K562 (cell line): Measurements from ENCODE around the gene ADIPOR2. TPM values are rescaled to one million over a fixed set of nuclear protein-coding genes. Genes with fewer than 3 reads are reported as not detected.

Source experiments
- ATAC-seq: fragments of 200-7000 bp; cut with Tn5 transposase; 3 replicates; pipeline ENCODE4 v1.9.1; 2020; ENCODE audit warnings: moderate library complexity
- BruUV-seq: library from RNA; stranded (reverse); fragments of 400-500 nt; replicated peaks from 2 replicates; lab custom pipeline; 2021; lab: Mats Ljungman, UMichigan
- CTCF ChIA-PET: fragments of 300-600 bp; formaldehyde crosslinking; extraction: SDS; loops from one replicate; lab custom pipeline; 2021; ENCODE audit warnings: low intra/inter-chr PET ratio; lab: Yijun Ruan, JAX
- POLR2A ChIA-PET: fragments of 300-600, 350-650 bp; sonication (Branson Sonifier 250); formaldehyde crosslinking; extraction: SDS; loops from one replicate; lab custom pipeline; 2021; ENCODE audit warnings: antibody characterized with exemption, inconsistent platforms; lab: Yijun Ruan, JAX
- DNase-seq, 4 experiments: peaks; one replicate each; pipeline versions ENCODE4 v3.0.0 to v3.0.0-alpha.2; 2011 to 2018; ENCODE audit warnings: low spot score in 3 of 4, mixed read lengths in 3 of 4; ENCODE audit errors: extremely low read depth in 1 of 4
- FAIRE-seq: peaks from 2 replicates; lab custom pipeline; 2011; peaks lifted over from hg19 to GRCh38; lab: Jason Lieb, UNC
- H2AFZ ChIP-seq: 2 replicates; pipeline ENCODE4 v1.6.0; 2011; ENCODE audit warnings: low read depth, low read length, control low read depth, inconsistent platforms
- H3K27ac ChIP-seq: fragments of 200-600 bp; 3 replicates; pipeline ENCODE4 v1.8.0; 2011; ENCODE audit warnings: low read depth, mild to moderate bottlenecking, control low read depth, inconsistent platforms, low read length, moderate library complexity, mixed read lengths; ENCODE audit errors: extremely low read depth
- H3K27me3 ChIP-seq, 2 experiments: fragments of 300-600 bp in 1 of 2; 2 replicates in 1 of 2; 3 replicates in 1 of 2; pipeline versions ENCODE4 v1.6.0 to v1.8.0; 2011; ENCODE audit warnings: inconsistent platforms in 2 of 2, low read length in 2 of 2, mild to moderate bottlenecking in 1 of 2, mixed read lengths in 1 of 2, moderate library complexity in 1 of 2; ENCODE audit not compliant: control insufficient read depth in 2 of 2, insufficient read depth in 2 of 2
- H3K36me3 ChIP-seq: fragments of 300-600 bp; 3 replicates; pipeline ENCODE4 v1.8.0; 2011; ENCODE audit warnings: mild to moderate bottlenecking, low read length, inconsistent platforms; ENCODE audit not compliant: control insufficient read depth, insufficient read depth
- H3K4me1 ChIP-seq, 2 experiments: fragments of 200-600 bp in 1 of 2; replicated peaks in 1 of 2; 2 replicates in 1 of 2; 3 replicates in 1 of 2; pipeline versions ENCODE4 v1.5.1 to v1.8.0; 2011; ENCODE audit warnings: inconsistent platforms in 2 of 2, low read length in 2 of 2, mild to moderate bottlenecking in 1 of 2, mixed read lengths in 1 of 2, moderate library complexity in 1 of 2; ENCODE audit not compliant: control insufficient read depth in 2 of 2, insufficient read depth in 2 of 2
- H3K4me2 ChIP-seq: 2 replicates; pipeline ENCODE4 v1.6.1; 2011; ENCODE audit warnings: low read length, control low read depth, inconsistent platforms, mixed read lengths; ENCODE audit not compliant: insufficient read depth
- H3K4me3 ChIP-seq: fragments of 200-600 bp; sonication (generic), shearing (Covaris generic); 2 replicates; pipeline ENCODE4 v1.5.1; 2016; ENCODE audit warnings: control low read depth, inconsistent platforms
- H3K79me2 ChIP-seq: fragments of 200-600 bp; 3 replicates; pipeline ENCODE4 v1.8.0; 2011; ENCODE audit warnings: low read length, inconsistent platforms; ENCODE audit not compliant: control insufficient read depth, insufficient read depth
- H3K9ac ChIP-seq, 2 experiments: 2 replicates each; pipeline versions ENCODE4 v1.6.0 to v1.6.1; 2011; ENCODE audit warnings: low read depth in 2 of 2, low read length in 2 of 2, control low read depth in 1 of 2, inconsistent platforms in 1 of 2, mild to moderate bottlenecking in 1 of 2, mixed read lengths in 1 of 2; ENCODE audit not compliant: insufficient read depth in 1 of 2
- H3K9me1 ChIP-seq: one replicate; pipeline ENCODE4 v1.6.0; 2011; ENCODE audit warnings: inconsistent platforms, mild to moderate bottlenecking, low read length, moderate library complexity; ENCODE audit not compliant: control insufficient read depth, insufficient read depth
- H3K9me3 ChIP-seq: replicated peaks from 2 replicates; pipeline ENCODE4 v1.5.1; 2011; ENCODE audit warnings: low read depth, low read length, inconsistent platforms; ENCODE audit not compliant: control insufficient read depth, insufficient read depth
- H4K20me1 ChIP-seq: replicated peaks from 2 replicates; pipeline ENCODE4 v1.6.1; 2011; ENCODE audit warnings: low read length, inconsistent platforms, mixed read lengths; ENCODE audit not compliant: control insufficient read depth, insufficient read depth
- ATF2 ChIP-seq: sonication (generic); formaldehyde crosslinking; IDR thresholded peaks from 2 replicates; pipeline ENCODE4 v1.8.1; 2022; ENCODE audit warnings: missing genetic modification reagents
- PKNOX1 ChIP-seq: fragments of 450-650 bp; IDR thresholded peaks from 2 replicates; pipeline ENCODE4 v1.6.1; 2016
- VEZF1 ChIP-seq: fragments of 200-800 bp; sonication (Bioruptor generic); IDR thresholded peaks from 2 replicates; pipeline ENCODE4 v1.6.1; 2017; ENCODE audit warnings: missing genetic modification characterization, missing compliant biosample characterization
- WGBS: fragments of 100-300 bp; shearing (Covaris generic); methylation state at CpG from one replicate; pipeline ENCODE4 v1.1.6; 2016; ENCODE audit warnings: low coverage, mixed read lengths; ENCODE audit not compliant: insufficient coverage; ENCODE audit errors: missing lambda C conversion rate; 5-methylcytosine and 5-hydroxymethylcytosine counted together
- in situ Hi-C: fragments of 300-500 bp; cut with MboI; formaldehyde crosslinking; loops from 4 replicates; pipeline ENCODE4 v1.15.0; 2018; ENCODE audit warnings: inconsistent platforms, mixed read lengths
- intact Hi-C: fragments of 100-400 bp; cut with micrococcal nuclease; formaldehyde crosslinking; loops from 2 replicates; pipeline ENCODE4 v1.14.2; 2022
- polyA plus RNA-seq, 8 experiments: library from polyadenylated mRNA; depleted of rRNA in 4 of 8; stranded (reverse) in 5 of 8; unstranded in 3 of 8; fragments of >200 nt; fragmentation: Nextera tagmentation in 2 of 8; fragmentation: Illumina TruSeq in 1 of 8; extraction: Ambion mirVana in 2 of 8; extraction: Trizol in 1 of 8; gene quantifications; 2 replicates each; pipeline versions ENCODE4 v1.2.1 to v1.2.3, GENCODE V29; 2011 to 2014; ENCODE audit warnings: inconsistent platforms in 1 of 8, missing spikeins in 1 of 8
- total RNA-seq, 7 experiments: library from RNA; depleted of rRNA in 6 of 7; stranded (reverse); fragments of >200 nt in 6 of 7; fragmentation: Illumina TruSeq in 2 of 7; extraction: Trizol in 2 of 7; gene quantifications; 2 replicates each; pipeline versions ENCODE4 v1.2.1 to v1.2.3, GENCODE V29; 2011 to 2021; ENCODE audit warnings: low replicate concordance in 1 of 7
- TF ChIP-seq, protein P1 (sequence below), 2 experiments: IDR thresholded peaks in 1 of 2; conservative IDR thresholded peaks in 1 of 2; 2 replicates each; pipeline ENCODE4 v1.6.1; 2016; ENCODE audit warnings: low read depth in 2 of 2, mild to moderate bottlenecking in 1 of 2, missing compliant biosample characterization in 1 of 2, missing genetic modification characterization in 1 of 2, moderate library complexity in 1 of 2

The ADIPOR2 gene
- total and polyA plus RNA-seq, 9 of the 15 experiments (the other 6 are each of a cell fraction or from before 2014, with no cell fraction given), result 10.9 to 63.5 (median 46.0) TPM

DNA sequence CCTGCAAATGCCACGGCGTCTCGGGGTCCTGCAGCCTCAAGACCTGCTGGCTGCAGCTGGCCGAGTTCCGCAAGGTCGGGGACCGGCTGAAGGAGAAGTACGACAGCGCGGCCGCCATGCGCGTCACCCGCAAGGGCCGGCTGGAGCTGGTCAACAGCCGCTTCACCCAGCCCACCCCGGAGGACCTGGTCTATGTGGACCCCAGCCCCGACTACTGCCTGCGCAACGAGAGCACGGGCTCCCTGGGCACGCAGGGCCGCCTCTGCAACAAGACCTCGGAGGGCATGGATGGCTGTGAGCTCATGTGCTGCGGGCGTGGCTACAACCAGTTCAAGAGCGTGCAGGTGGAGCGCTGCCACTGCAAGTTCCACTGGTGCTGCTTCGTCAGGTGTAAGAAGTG is 45.1 kb upstream of the ADIPOR2 start:
- FAIRE-seq (no peak), DNase-seq (no peak), ATAC-seq (no peak)
- in situ Hi-C loops (loop anchor here (5.0 kb wide), 1 partner anchor 141 kb away; no protein-coding TSS in a partner anchor), intact Hi-C loops (no loop called here)
- ChIA-PET CTCF (no interaction called here), POLR2A (no interaction called here)
- BruUV-seq, result no TSS peak
- Histone ChIP-seq H3K9ac (no peak overlapping the region), H3K4me2 (no peak overlapping the region), H3K9me3 (no peaks in the 10 kb centered on the region), H3K36me3 (no peaks in the 10 kb centered on the region; the same call in 2 of the 3 replicates), H3K79me2 (no peaks in the 10 kb centered on the region), H3K27ac (no peak overlapping the region), H3K4me3 (no peak overlapping the region), H3K9me1 (no peaks in the 10 kb centered on the region), H3K27me3 (no peaks in the 10 kb centered on the region), H3K4me1 (peaks cover 21 to 36% of the 10 kb centered on the region in 2 experiments), H2AFZ (no peak overlapping the region), H4K20me1 (no peaks in the 10 kb centered on the region)
- 83% methylated on average over 10 of the region's 29 CpGs for WGBS
- no peak for TF ChIP-seq VEZF1 (CRISPR knock-in tag)

- ATAC-seq (peak; percentile 55), FAIRE-seq (no peak), DNase-seq (peak in 1 of 4 experiments; percentile 33)
- Histone ChIP-seq H3K9me1 (no peaks in the 10 kb centered on the region), H3K9me3 (no peaks in the 10 kb centered on the region), H3K36me3 (no peaks in the 10 kb centered on the region; the same call in 2 of the 3 replicates), H2AFZ (peak overlapping the region; percentile 26; the same call in 1 of the 2 replicates), H3K4me2 (no peak overlapping the region), H3K79me2 (no peaks in the 10 kb centered on the region), H3K27me3 (no peaks in the 10 kb centered on the region), H3K9ac (peak overlapping the region in 1 of 2 experiments; percentile 56; a peak in 2 of 4 replicates), H3K4me3 (no peak overlapping the region), H4K20me1 (no peaks in the 10 kb centered on the region), H3K4me1 (peaks cover 21 to 39% of the 10 kb centered on the region in 2 experiments), H3K27ac (no peak overlapping the region)
- POLR2A ChIA-PET, result no interaction called here
- BruUV-seq, result no TSS peak
- CTCF ChIA-PET, result no interaction called here
- 50% methylated on average over 16 of the region's 21 CpGs for WGBS
- in situ Hi-C loops, result loop anchor here (5.0 kb wide), 1 partner anchor 141 kb away; no protein-coding TSS in a partner anchor
- intact Hi-C loops, result no loop called here
- TF ChIP-seq ATF2 (CRISPR knock-in tag) (no peak), PKNOX1 (peak; percentile 52)
- TF ChIP-seq, protein P1, sequence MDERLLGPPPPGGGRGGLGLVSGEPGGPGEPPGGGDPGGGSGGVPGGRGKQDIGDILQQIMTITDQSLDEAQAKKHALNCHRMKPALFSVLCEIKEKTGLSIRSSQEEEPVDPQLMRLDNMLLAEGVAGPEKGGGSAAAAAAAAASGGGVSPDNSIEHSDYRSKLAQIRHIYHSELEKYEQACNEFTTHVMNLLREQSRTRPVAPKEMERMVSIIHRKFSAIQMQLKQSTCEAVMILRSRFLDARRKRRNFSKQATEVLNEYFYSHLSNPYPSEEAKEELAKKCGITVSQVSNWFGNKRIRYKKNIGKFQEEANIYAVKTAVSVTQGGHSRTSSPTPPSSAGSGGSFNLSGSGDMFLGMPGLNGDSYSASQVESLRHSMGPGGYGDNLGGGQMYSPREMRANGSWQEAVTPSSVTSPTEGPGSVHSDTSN (CRISPR knock-in tag; IDR thresholded peaks at IDR 0.05; ENCODE audit: low read depth), result no peak
- TF ChIP-seq, protein P1 (tag; conservative IDR thresholded peaks at IDR 0.05; ENCODE audit: low read depth), result 0 out of 2 replicates have a peak, but pooled peaks have one; percentile 14
Observed at GRCh38 chr12:1646569-1647284, 44.1 kb upstream of the ADIPOR2 start.
